Smooth muscle cell (in vitro differentiated cells): Measurements from ENCODE around the gene PACS1. TPM values are rescaled to one million over a fixed set of nuclear protein-coding genes. Genes with fewer than 3 reads are reported as not detected.

Experiments used
- DNase-seq: peaks from one replicate; lab custom pipeline; 2025; ENCODE audit not compliant: unreplicated experiment; lab: John Stamatoyannopoulos, UW
- H2AFZ ChIP-seq: fragments of 200-600 bp; sonication (generic); 2 replicates; pipeline ENCODE4 v1.6.0; 2016; ENCODE audit warnings: antibody characterized with exemption, low read depth, mild to moderate bottlenecking
- H3F3A ChIP-seq: fragments of 200-600 bp; sonication (generic); 2 replicates; pipeline ENCODE4 v1.6.0; 2017; ENCODE audit warnings: antibody characterized with exemption, low read depth
- H3K27ac ChIP-seq: fragments of 200-600 bp; sonication (generic); 2 replicates; pipeline ENCODE4 v1.5.1; 2016; ENCODE audit warnings: low read depth, mild to moderate bottlenecking
- H3K27me3 ChIP-seq: fragments of 200-600 bp; sonication (generic); 2 replicates; pipeline ENCODE4 v1.6.1; 2016; ENCODE audit warnings: low read depth, mild to moderate bottlenecking
- H3K36me3 ChIP-seq: fragments of 200-600 bp; sonication (generic); 2 replicates; pipeline ENCODE4 v1.5.1; 2016; ENCODE audit warnings: low read depth
- H3K4me1 ChIP-seq: fragments of 200-600 bp; sonication (generic); 2 replicates; pipeline ENCODE4 v1.5.1; 2016; ENCODE audit warnings: low read depth
- H3K4me2 ChIP-seq: fragments of 200-600 bp; sonication (generic); 2 replicates; pipeline ENCODE4 v1.6.0; 2016; ENCODE audit warnings: mild to moderate bottlenecking
- H3K4me3 ChIP-seq: fragments of 200-600 bp; sonication (generic); 2 replicates; pipeline ENCODE4 v1.5.1; 2016; ENCODE audit warnings: mild to moderate bottlenecking
- H3K79me2 ChIP-seq: fragments of 200-600 bp; sonication (generic); 2 replicates; pipeline ENCODE4 v1.6.0; 2016; ENCODE audit warnings: low read depth, mild to moderate bottlenecking
- H3K9ac ChIP-seq: fragments of 200-600 bp; sonication (generic); 2 replicates; pipeline ENCODE4 v1.6.0; 2016; ENCODE audit warnings: low read depth
- H3K9me3 ChIP-seq: fragments of 200-600 bp; sonication (generic); replicated peaks from 2 replicates; pipeline ENCODE4 v1.5.1; 2016; ENCODE audit warnings: low read depth
- H4K20me1 ChIP-seq: fragments of 200-600 bp; sonication (generic); 2 replicates; pipeline ENCODE4 v1.6.0; 2016; ENCODE audit warnings: low read depth
- whole genome bisulfite sequencing: methylation state at CpG from one replicate; pipeline ENCODE4 v1.1.7; 2016; ENCODE audit warnings: low lambda C conversion rate; 5-methylcytosine and 5-hydroxymethylcytosine counted together
- polyA plus RNA-seq: library from polyadenylated mRNA; unstranded; fragments of >200 nt; fragmentation: Nextera tagmentation; extraction: Ambion mirVana; gene quantifications from 2 replicates; pipeline ENCODE4 v1.2.1, GENCODE V29; 2016
- total RNA-seq: library from RNA; depleted of rRNA; stranded (reverse); fragments of >200 nt; gene quantifications from 2 replicates; pipeline ENCODE4 v1.2.3, GENCODE V29; 2014
- TF ChIP-seq, protein P1 (sequence below): fragments of 200-600 bp; sonication (generic); IDR thresholded peaks from 2 replicates; pipeline ENCODE4 v1.5.1; 2017; ENCODE audit warnings: borderline replicate concordance, mild to moderate bottlenecking, antibody characterized with exemption; ENCODE audit not compliant: insufficient read depth, poor library complexity, severe bottlenecking

The PACS1 gene
- total and polyA plus RNA-seq, 2 experiments from 2014 or later = 87.6 to 140 TPM

GRCh38 chr11:66264914-66265313, 194.8 kb downstream of the PACS1 start:
- Histone ChIP-seq H3K27me3 (no peaks in the 10 kb centered on the region), H4K20me1 (peaks cover 18% of the 10 kb centered on the region), H3K9me3 (no peaks in the 10 kb centered on the region), H3F3A (peaks cover 5% of the 10 kb centered on the region), H3K79me2 (peaks cover 12% of the 10 kb centered on the region), H3K9ac (no peak overlapping the region), H2AFZ (no peak overlapping the region), H3K27ac (no peak overlapping the region), H3K4me2 (no peak overlapping the region), H3K4me1 (peaks cover 5% of the 10 kb centered on the region), H3K4me3 (no peak overlapping the region), H3K36me3 (no peaks in the 10 kb centered on the region)
- 87% methylated on average over 12 of the region's 12 CpGs for WGBS
- TF ChIP-seq, protein P1, sequence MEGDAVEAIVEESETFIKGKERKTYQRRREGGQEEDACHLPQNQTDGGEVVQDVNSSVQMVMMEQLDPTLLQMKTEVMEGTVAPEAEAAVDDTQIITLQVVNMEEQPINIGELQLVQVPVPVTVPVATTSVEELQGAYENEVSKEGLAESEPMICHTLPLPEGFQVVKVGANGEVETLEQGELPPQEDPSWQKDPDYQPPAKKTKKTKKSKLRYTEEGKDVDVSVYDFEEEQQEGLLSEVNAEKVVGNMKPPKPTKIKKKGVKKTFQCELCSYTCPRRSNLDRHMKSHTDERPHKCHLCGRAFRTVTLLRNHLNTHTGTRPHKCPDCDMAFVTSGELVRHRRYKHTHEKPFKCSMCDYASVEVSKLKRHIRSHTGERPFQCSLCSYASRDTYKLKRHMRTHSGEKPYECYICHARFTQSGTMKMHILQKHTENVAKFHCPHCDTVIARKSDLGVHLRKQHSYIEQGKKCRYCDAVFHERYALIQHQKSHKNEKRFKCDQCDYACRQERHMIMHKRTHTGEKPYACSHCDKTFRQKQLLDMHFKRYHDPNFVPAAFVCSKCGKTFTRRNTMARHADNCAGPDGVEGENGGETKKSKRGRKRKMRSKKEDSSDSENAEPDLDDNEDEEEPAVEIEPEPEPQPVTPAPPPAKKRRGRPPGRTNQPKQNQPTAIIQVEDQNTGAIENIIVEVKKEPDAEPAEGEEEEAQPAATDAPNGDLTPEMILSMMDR = peak; percentile 41
- no peak for DNase-seq

DNA sequence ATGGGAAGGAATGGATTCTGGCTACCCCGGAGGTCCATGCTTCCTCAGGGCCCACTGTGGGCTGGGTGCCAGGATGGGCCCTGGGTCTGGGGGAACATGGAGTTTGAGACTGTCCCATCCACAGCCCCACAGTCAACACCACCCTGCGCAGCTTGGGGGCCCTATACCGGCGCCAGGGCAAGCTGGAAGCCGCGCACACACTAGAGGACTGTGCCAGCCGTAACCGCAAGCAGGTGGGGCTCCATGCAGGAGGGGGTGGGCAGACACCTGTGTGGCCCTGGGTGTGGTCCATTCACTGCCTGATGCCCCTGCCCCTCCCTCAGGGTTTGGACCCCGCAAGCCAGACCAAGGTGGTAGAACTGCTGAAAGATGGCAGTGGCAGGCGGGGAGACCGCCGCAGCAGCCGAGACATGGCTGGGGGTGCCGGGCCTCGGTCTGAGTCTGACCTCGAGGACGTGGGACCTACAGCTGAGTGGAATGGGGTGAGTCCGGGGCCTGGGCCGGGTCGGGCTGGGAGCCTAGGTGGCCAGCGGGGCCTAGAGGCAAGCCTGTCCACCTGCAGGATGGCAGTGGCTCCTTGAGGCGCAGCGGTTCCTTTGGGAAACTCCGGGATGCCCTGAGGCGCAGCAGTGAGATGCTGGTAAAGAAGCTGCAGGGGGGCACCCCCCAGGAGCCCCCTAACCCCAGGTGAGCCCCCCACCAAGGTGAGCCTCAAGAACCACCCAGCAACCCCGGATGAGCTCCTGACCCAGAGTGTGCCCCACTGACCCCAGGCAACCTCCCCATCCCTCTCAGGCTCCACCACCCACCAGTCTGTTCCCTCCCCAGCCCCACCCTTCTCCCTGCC, 195.7 kb downstream of the PACS1 start:
- 97% methylated on average over 23 of the region's 26 CpGs for WGBS
- H3K9ac ChIP-seq = no peak overlapping the region

GRCh38 chr11:66266378-66267038, 196.4 kb downstream of the PACS1 start:
- H3K27ac ChIP-seq = no peak overlapping the region
- H3K27me3 ChIP-seq = no peaks in the 10 kb centered on the region
- H3K9ac ChIP-seq = no peak overlapping the region
- no peaks in the 10 kb centered on the region for H3K9me3 ChIP-seq
- no peak overlapping the region for H3K4me3 ChIP-seq
- 92% methylated on average over 20 of the region's 20 CpGs for WGBS
- peaks cover 23% of the 10 kb centered on the region for H4K20me1 ChIP-seq
- H3K4me2 ChIP-seq = no peak overlapping the region
- TF ChIP-seq, protein P1 = no peak
- peaks cover 5% of the 10 kb centered on the region for H3K4me1 ChIP-seq
- peaks cover 25% of the 10 kb centered on the region for H3K79me2 ChIP-seq
- DNase-seq = no peak
- peaks cover 5% of the 10 kb centered on the region for H3F3A ChIP-seq
- H2AFZ ChIP-seq = no peak overlapping the region
- H3K36me3 ChIP-seq = no peaks in the 10 kb centered on the region

More for the DNA sequence above, 195.7 kb downstream of the PACS1 start:
- no peaks in the 10 kb centered on the region for H3K27me3 ChIP-seq
- TF ChIP-seq, protein P1 = no peak
- no peaks in the 10 kb centered on the region for H3K36me3 ChIP-seq
- H3K27ac ChIP-seq = no peak overlapping the region
- no peak overlapping the region for H2AFZ ChIP-seq
- peaks cover 18% of the 10 kb centered on the region for H4K20me1 ChIP-seq
- no peak overlapping the region for H3K4me3 ChIP-seq
- peaks cover 21% of the 10 kb centered on the region for H3K79me2 ChIP-seq
- H3K4me1 ChIP-seq = peaks cover 5% of the 10 kb centered on the region
- peaks cover 5% of the 10 kb centered on the region for H3F3A ChIP-seq
- no peak overlapping the region for H3K4me2 ChIP-seq
- DNase-seq = no peak
- H3K9me3 ChIP-seq = no peaks in the 10 kb centered on the region
